Endothelial cell of umbilical vein (primary cell): Measurements from ENCODE around the gene PDGFRB. TPM values are rescaled to one million over a fixed set of nuclear protein-coding genes. Genes with fewer than 3 reads are reported as not detected.

Experiments
- BruUV-seq: library from RNA; stranded (reverse); fragments of 400-500 nt; replicated peaks from 2 replicates; lab custom pipeline; 2021; lab: Mats Ljungman, UMichigan
- CTCF ChIA-PET: fragments of 300-600, 350-600 bp; sonication (Branson Sonifier 250); formaldehyde crosslinking; loops from one replicate; lab custom pipeline; 2021; ENCODE audit warnings: antibody characterized with exemption, inconsistent platforms; lab: Charles Lee
- POLR2A ChIA-PET: fragments of 300-600, 350-600 bp; sonication (Branson Sonifier 250); formaldehyde crosslinking; loops from one replicate; lab custom pipeline; 2021; ENCODE audit warnings: antibody characterized with exemption, inconsistent platforms; lab: Charles Lee
- DNase-seq: peaks from one replicate; pipeline ENCODE4 v3.0.0-alpha.2; 2011; ENCODE audit warnings: low read depth, low spot score
- FAIRE-seq: peaks from 2 replicates; lab custom pipeline; 2011; peaks lifted over from hg19 to GRCh38; lab: Jason Lieb, UNC
- H2AFZ ChIP-seq: 2 replicates; pipeline ENCODE4 v1.6.0; 2012; ENCODE audit warnings: low read depth, low read length, control low read depth, inconsistent platforms
- H3K27ac ChIP-seq: 2 replicates; pipeline ENCODE4 v1.5.1; 2011; ENCODE audit warnings: low read depth, mild to moderate bottlenecking, control low read depth, low read length, moderate library complexity; ENCODE audit not compliant: insufficient read depth
- H3K27me3 ChIP-seq, 2 experiments: 2 replicates each; pipeline versions ENCODE4 v1.6.0 to v1.6.1; 2011; ENCODE audit warnings: low read length in 2 of 2, mixed read lengths in 1 of 2; ENCODE audit not compliant: control insufficient read depth in 2 of 2, insufficient read depth in 2 of 2
- H3K36me3 ChIP-seq, 2 experiments: 2 replicates in 1 of 2; 3 replicates in 1 of 2; pipeline ENCODE4 v1.5.1; 2011; ENCODE audit warnings: low read length in 2 of 2, mild to moderate bottlenecking in 1 of 2, moderate library complexity in 1 of 2; ENCODE audit not compliant: control insufficient read depth in 2 of 2, insufficient read depth in 2 of 2; ENCODE audit errors: extremely low read depth in 1 of 2
- H3K4me1 ChIP-seq: 3 replicates; pipeline ENCODE4 v1.5.1; 2011; ENCODE audit warnings: mild to moderate bottlenecking, low read length; ENCODE audit not compliant: control insufficient read depth, insufficient read depth; ENCODE audit errors: extremely low read depth
- H3K4me2 ChIP-seq: 2 replicates; pipeline ENCODE4 v1.6.1; 2011; ENCODE audit warnings: low read length, control low read depth, mixed read lengths; ENCODE audit not compliant: insufficient read depth
- H3K4me3 ChIP-seq, 3 experiments: fragments of 200-600 bp in 1 of 3; sonication (generic), shearing (Covaris generic) in 1 of 3; replicated peaks in 1 of 3; 2 replicates each; pipeline ENCODE4 v1.5.1; 2011 to 2016; ENCODE audit warnings: control low read depth in 3 of 3, low read length in 3 of 3, mild to moderate bottlenecking in 2 of 3, inconsistent platforms in 1 of 3, low read depth in 1 of 3, moderate library complexity in 1 of 3; ENCODE audit not compliant: insufficient read depth in 1 of 3
- H3K79me2 ChIP-seq: 2 replicates; pipeline ENCODE4 v1.6.0; 2012; ENCODE audit warnings: low read length, inconsistent platforms; ENCODE audit not compliant: control insufficient read depth, insufficient read depth
- H3K9ac ChIP-seq: replicated peaks from 2 replicates; pipeline ENCODE3; 2011; ENCODE audit warnings: low read length, control low read depth; ENCODE audit not compliant: insufficient read depth; ENCODE audit errors: extremely low read depth
- H3K9me1 ChIP-seq: replicated peaks from 3 replicates; pipeline ENCODE4 v1.6.0; 2011; ENCODE audit warnings: mild to moderate bottlenecking, low read length; ENCODE audit not compliant: control insufficient read depth, insufficient read depth; ENCODE audit errors: extremely low read depth
- H3K9me3 ChIP-seq: replicated peaks from 2 replicates; pipeline ENCODE4 v1.5.1; 2012; ENCODE audit warnings: low read length, inconsistent platforms; ENCODE audit not compliant: control insufficient read depth, insufficient read depth
- H4K20me1 ChIP-seq: replicated peaks from 2 replicates; pipeline ENCODE3; 2011; ENCODE audit warnings: mild to moderate bottlenecking, low read length; ENCODE audit not compliant: control insufficient read depth, insufficient read depth; ENCODE audit errors: extremely low read depth
- CTCF ChIP-seq, 2 donors: IDR thresholded peaks; 1 replicate in 1 of 2; 2 replicates in 1 of 2; pipeline ENCODE4 v1.5.1; 2011; ENCODE audit warnings: low read length in 2 of 2, mild to moderate bottlenecking in 2 of 2, moderate library complexity in 2 of 2, control low read depth in 1 of 2, inconsistent platforms in 1 of 2, low read depth in 1 of 2; ENCODE audit not compliant: insufficient read depth in 1 of 2; ENCODE audit errors: extremely low read depth in 1 of 2
- EZH2 ChIP-seq: IDR thresholded peaks from 2 replicates; pipeline ENCODE4 v1.6.1; 2012; ENCODE audit warnings: borderline replicate concordance, low read depth, mild to moderate bottlenecking, moderate library complexity, low read length, inconsistent platforms; ENCODE audit not compliant: severe bottlenecking
- FOS ChIP-seq: IDR thresholded peaks from 2 replicates; pipeline ENCODE4 v1.6.1; 2011; ENCODE audit warnings: mild to moderate bottlenecking, low read length, moderate library complexity, borderline replicate concordance; ENCODE audit not compliant: insufficient read depth
- GATA2 ChIP-seq: IDR thresholded peaks from 2 replicates; pipeline ENCODE4 v1.7.0; 2011; ENCODE audit warnings: low read depth, mild to moderate bottlenecking, moderate library complexity, mixed read lengths, low read length; ENCODE audit not compliant: insufficient read length, insufficient read depth
- JUN ChIP-seq: IDR thresholded peaks from 2 replicates; pipeline ENCODE4 v1.6.1; 2011; ENCODE audit warnings: borderline replicate concordance, low read depth; ENCODE audit not compliant: insufficient read length, insufficient read depth
- MAX ChIP-seq: IDR thresholded peaks from 2 replicates; pipeline ENCODE4 v1.6.1; 2011; ENCODE audit not compliant: insufficient read depth, insufficient read length
- MYC ChIP-seq: IDR thresholded peaks from one replicate; pipeline ENCODE4 v1.6.1; 2011; ENCODE audit warnings: mild to moderate bottlenecking, low read depth, low read length
- POLR2A ChIP-seq: IDR thresholded peaks from 2 replicates; pipeline ENCODE4 v1.6.1; 2012; ENCODE audit warnings: low read depth, mild to moderate bottlenecking, control low read depth, low read length
- POLR2AphosphoS5 ChIP-seq: IDR thresholded peaks from 2 replicates; pipeline ENCODE4 v1.6.1; 2012; ENCODE audit warnings: low read depth, mild to moderate bottlenecking, control low read depth, low read length, moderate library complexity; ENCODE audit not compliant: insufficient read depth
- dilution Hi-C: fragments of 300-500 bp; cut with MboI; formaldehyde crosslinking; loops from one replicate; pipeline ENCODE4 v1.15.0; 2019; ENCODE audit warnings: low sequenced_read_pairs; ENCODE audit not compliant: extremely low pct_ligation_motif_present
- intact Hi-C: fragments of 100-400 bp; cut with micrococcal nuclease; formaldehyde crosslinking; loops from one replicate; pipeline ENCODE4 v1.10.0; 2022
- polyA plus RNA-seq, 4 experiments: library from polyadenylated mRNA; depleted of rRNA in 3 of 4; stranded (reverse) in 3 of 4; unstranded in 1 of 4; fragments of >200 nt; gene quantifications; 2 replicates each; pipeline versions ENCODE4 v1.2.1 to v1.2.3, GENCODE V29; 2011 to 2012; ENCODE audit warnings: missing spikeins in 1 of 4
- total RNA-seq: library from RNA; stranded (reverse); gene quantifications from 2 replicates; pipeline ENCODE4 v1.2.3, GENCODE V29; 2021

PDGFRB gene
- total and polyA plus RNA-seq, 2 donors (not counting 3 experiments of a cell fraction or from before 2014, with no cell fraction given) = 1.4 to 1.7 TPM

- peaks cover 17% of the 10 kb centered on the region for H3K4me1 ChIP-seq
- no peaks in the 10 kb centered on the region for H3K79me2 ChIP-seq
- no peak overlapping the region for H3K4me2 ChIP-seq
- no peaks in the 10 kb centered on the region for H4K20me1 ChIP-seq
- BruUV-seq = no TSS peak
- intact Hi-C loops = no loop called here
- no peak overlapping the region for H3K27ac ChIP-seq
- no peaks in the 10 kb centered on the region for H3K9me3 ChIP-seq
- H3K9me1 ChIP-seq = no peaks in the 10 kb centered on the region
- CTCF ChIA-PET = no interaction called here
- FAIRE-seq = no peak
- no peak overlapping the region for H3K9ac ChIP-seq
- TF ChIP-seq MAX (no peak), GATA2 (no peak), POLR2AphosphoS5 (no peak), POLR2A (no peak), CTCF (IDR thresholded peaks at IDR 0.05; ENCODE audit: extremely low read depth in 1 of 2, insufficient read depth in 1 of 2, low read depth in 1 of 2, low read length in 2 of 2) (no peak), EZH2 (no peak), FOS (no peak), MYC (no peak), JUN (no peak)
- peaks cover 0 to 8% of the 10 kb centered on the region in 2 experiments for H3K27me3 ChIP-seq
- H3K4me3 ChIP-seq = no peak overlapping the region
- H2AFZ ChIP-seq = no peak overlapping the region
- POLR2A ChIA-PET = no interaction called here
- no peaks in the 10 kb centered on the region for H3K36me3 ChIP-seq
- DNase-seq = no peak
- dilution Hi-C loops = no loop called here
These were observed 74.8 kb downstream of the PDGFRB start for GRCh38 chr5:150080696-150081435.
